Neural cell (in vitro differentiated cells): ENCODE measurements around the gene CHST11. TPM values are rescaled to one million over a fixed set of nuclear protein-coding genes. Genes with fewer than 3 reads are reported as not detected.

Source experiments
- H2AFZ ChIP-seq: fragments of 200-600, 300-800 bp; sonication (generic), shearing (Covaris generic); 2 replicates; pipeline ENCODE4 v1.6.0; 2014; ENCODE audit warnings: low read depth, mild to moderate bottlenecking, antibody characterized with exemption, low read length, moderate library complexity
- H3F3A ChIP-seq: fragments of 200-600 bp; shearing (Covaris generic); 2 replicates; pipeline ENCODE4 v1.6.1; 2016; ENCODE audit warnings: mild to moderate bottlenecking, moderate library complexity, mixed read lengths, antibody characterized with exemption, low read length; ENCODE audit not compliant: insufficient read depth, poor library complexity, severe bottlenecking
- H3K27ac ChIP-seq: fragments of 200-600, 300-800 bp; sonication (generic), shearing (Covaris generic); 2 replicates; pipeline ENCODE4 v1.5.1; 2014; ENCODE audit warnings: mild to moderate bottlenecking, low read length, moderate library complexity
- H3K27me3 ChIP-seq: fragments of 300-800, 200-600 bp; sonication (generic), shearing (Covaris generic); 2 replicates; pipeline ENCODE4 v1.6.0; 2014; ENCODE audit warnings: mild to moderate bottlenecking, low read depth, low read length, moderate library complexity; ENCODE audit not compliant: insufficient read depth
- H3K36me3 ChIP-seq: fragments of 300-800, 200-600 bp; sonication (generic), shearing (Covaris generic); 2 replicates; pipeline ENCODE4 v1.5.1; 2014; ENCODE audit warnings: mild to moderate bottlenecking, antibody characterized with exemption, low read length, moderate library complexity; ENCODE audit not compliant: insufficient read depth
- H3K4me2 ChIP-seq: fragments of 300-800, 200-600 bp; sonication (generic), shearing (Covaris generic); 2 replicates; pipeline ENCODE4 v1.6.0; 2014; ENCODE audit warnings: mild to moderate bottlenecking, low read length
- H3K4me3 ChIP-seq: fragments of 300-800, 200-600 bp; sonication (generic), shearing (Covaris generic); 2 replicates; pipeline ENCODE4 v1.5.1; 2014; ENCODE audit warnings: mild to moderate bottlenecking, low read length, moderate library complexity
- H3K79me2 ChIP-seq: fragments of 200-600 bp; shearing (Covaris generic); replicated peaks from 2 replicates; pipeline ENCODE4 v1.6.0; 2014; ENCODE audit warnings: mild to moderate bottlenecking, low read length, moderate library complexity; ENCODE audit not compliant: insufficient read depth
- H3K9ac ChIP-seq: fragments of 300-800, 200-600 bp; sonication (generic), shearing (Covaris generic); 2 replicates; pipeline ENCODE4 v1.6.1; 2016; ENCODE audit warnings: mild to moderate bottlenecking, low read length, mixed read lengths
- H3K9me2 ChIP-seq: fragments of 200-600 bp; shearing (Covaris generic); 2 replicates; pipeline ENCODE4 v1.6.1; 2016; ENCODE audit warnings: mild to moderate bottlenecking, low read length, mixed read lengths; ENCODE audit not compliant: insufficient read depth
- H3K9me3 ChIP-seq: fragments of 200-600, 300-800 bp; sonication (generic), shearing (Covaris generic); 2 replicates; pipeline ENCODE4 v1.6.1; 2016; ENCODE audit warnings: mild to moderate bottlenecking, mixed run types, low read length, moderate library complexity, mixed read lengths
- H4K20me1 ChIP-seq: fragments of 200-600 bp; shearing (Covaris generic); 2 replicates; pipeline ENCODE4 v1.6.1; 2016; ENCODE audit warnings: mild to moderate bottlenecking, mixed run types; ENCODE audit not compliant: insufficient read depth
- EP300 ChIP-seq: fragments of 450-650 bp; conservative IDR thresholded peaks from 2 replicates; pipeline ENCODE4 v1.6.1; 2014; ENCODE audit warnings: antibody characterized with exemption, mild to moderate bottlenecking, moderate library complexity; ENCODE audit not compliant: poor library complexity, severe bottlenecking
- EZH2 ChIP-seq: fragments of 200-600, 300-800 bp; shearing (Covaris generic), sonication (generic); IDR thresholded peaks from 2 replicates; pipeline ENCODE4 v1.6.1; 2014; ENCODE audit warnings: antibody characterized with exemption, low read length, borderline replicate concordance, mild to moderate bottlenecking; ENCODE audit not compliant: insufficient read depth, poor library complexity, severe bottlenecking
- MXI1 ChIP-seq: fragments of 450-650 bp; conservative IDR thresholded peaks from 2 replicates; pipeline ENCODE4 v1.6.1; 2014; ENCODE audit warnings: antibody characterized with exemption, mild to moderate bottlenecking; ENCODE audit not compliant: poor library complexity, severe bottlenecking
- POLR2AphosphoS5 ChIP-seq: IDR thresholded peaks from 2 replicates; pipeline ENCODE4 v1.6.1; 2012
- RAD21 ChIP-seq: fragments of 450-650 bp; conservative IDR thresholded peaks from 2 replicates; pipeline ENCODE4 v1.6.1; 2014; ENCODE audit warnings: antibody characterized with exemption, mild to moderate bottlenecking, moderate library complexity
- REST ChIP-seq: IDR thresholded peaks from 2 replicates; pipeline ENCODE4 v1.6.1; 2012; ENCODE audit warnings: borderline replicate concordance
- SMC3 ChIP-seq: fragments of 450-650 bp; conservative IDR thresholded peaks from 2 replicates; pipeline ENCODE4 v1.6.1; 2014; ENCODE audit warnings: antibody characterized with exemption, mild to moderate bottlenecking, moderate library complexity; ENCODE audit not compliant: poor library complexity
- TAF1 ChIP-seq: IDR thresholded peaks from 2 replicates; pipeline ENCODE4 v1.6.1; 2012; ENCODE audit warnings: low read depth
- polyA plus RNA-seq: library from polyadenylated mRNA; depleted of rRNA; stranded (reverse); fragments of >200 nt; gene quantifications from 2 replicates; pipeline ENCODE4 v1.2.3, GENCODE V29; 2014
- TF ChIP-seq, protein P1 (sequence below): fragments of 450-650 bp; IDR thresholded peaks from 2 replicates; pipeline ENCODE4 v1.5.1; 2014; ENCODE audit warnings: antibody characterized with exemption, mild to moderate bottlenecking, moderate library complexity; ENCODE audit not compliant: poor library complexity, severe bottlenecking

Gene CHST11
- polyA plus RNA-seq, 1 donor from 2014 or later = 15.0 TPM

GRCh38 chr12:104602406-104602805 lies 145.7 kb downstream of the CHST11 start:
- Histone ChIP-seq H3K4me3 (no peak overlapping the region), H3F3A (no peaks in the 10 kb centered on the region), H3K27me3 (no peaks in the 10 kb centered on the region), H2AFZ (no peak overlapping the region), H3K27ac (no peak overlapping the region), H3K9ac (no peak overlapping the region), H3K79me2 (peaks cover 6% of the 10 kb centered on the region), H4K20me1 (no peaks in the 10 kb centered on the region), H3K4me2 (no peak overlapping the region), H3K9me3 (no peaks in the 10 kb centered on the region), H3K9me2 (no peaks in the 10 kb centered on the region), H3K36me3 (no peaks in the 10 kb centered on the region)
- TF ChIP-seq EZH2 = no peak
- TF ChIP-seq REST = no peak
- TF ChIP-seq POLR2AphosphoS5 = no peak
- TF ChIP-seq, protein P1, sequence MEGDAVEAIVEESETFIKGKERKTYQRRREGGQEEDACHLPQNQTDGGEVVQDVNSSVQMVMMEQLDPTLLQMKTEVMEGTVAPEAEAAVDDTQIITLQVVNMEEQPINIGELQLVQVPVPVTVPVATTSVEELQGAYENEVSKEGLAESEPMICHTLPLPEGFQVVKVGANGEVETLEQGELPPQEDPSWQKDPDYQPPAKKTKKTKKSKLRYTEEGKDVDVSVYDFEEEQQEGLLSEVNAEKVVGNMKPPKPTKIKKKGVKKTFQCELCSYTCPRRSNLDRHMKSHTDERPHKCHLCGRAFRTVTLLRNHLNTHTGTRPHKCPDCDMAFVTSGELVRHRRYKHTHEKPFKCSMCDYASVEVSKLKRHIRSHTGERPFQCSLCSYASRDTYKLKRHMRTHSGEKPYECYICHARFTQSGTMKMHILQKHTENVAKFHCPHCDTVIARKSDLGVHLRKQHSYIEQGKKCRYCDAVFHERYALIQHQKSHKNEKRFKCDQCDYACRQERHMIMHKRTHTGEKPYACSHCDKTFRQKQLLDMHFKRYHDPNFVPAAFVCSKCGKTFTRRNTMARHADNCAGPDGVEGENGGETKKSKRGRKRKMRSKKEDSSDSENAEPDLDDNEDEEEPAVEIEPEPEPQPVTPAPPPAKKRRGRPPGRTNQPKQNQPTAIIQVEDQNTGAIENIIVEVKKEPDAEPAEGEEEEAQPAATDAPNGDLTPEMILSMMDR = no peak
- no peak for TF ChIP-seq MXI1
- TF ChIP-seq SMC3 = no peak
- no peak for TF ChIP-seq EP300
- TF ChIP-seq TAF1 = no peak
- no peak for TF ChIP-seq RAD21

DNA sequence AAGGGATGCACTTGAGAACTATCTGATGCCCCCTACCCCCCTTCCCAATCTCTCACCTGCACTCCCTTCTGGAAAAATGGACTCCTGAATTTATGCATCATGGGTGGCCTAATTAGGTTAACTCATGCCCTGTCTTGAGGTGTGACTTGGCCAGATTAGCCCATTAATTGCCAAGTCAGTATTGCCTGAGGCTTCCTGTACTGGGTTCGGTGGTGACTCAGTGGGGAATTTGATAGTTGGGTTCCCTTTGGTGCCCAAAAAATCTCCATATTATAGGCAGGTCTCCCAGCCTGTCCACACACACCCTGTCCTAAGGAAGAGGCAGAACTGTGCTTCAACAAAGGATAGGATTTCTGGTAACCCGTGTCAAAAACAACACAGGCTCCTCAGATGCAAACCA lies 146.1 kb downstream of the CHST11 start:
- Histone ChIP-seq H3K79me2 (peaks cover 5% of the 10 kb centered on the region), H3K27me3 (no peaks in the 10 kb centered on the region), H3K27ac (no peak overlapping the region), H3K4me3 (no peak overlapping the region), H3K9ac (no peak overlapping the region), H3F3A (no peaks in the 10 kb centered on the region), H3K36me3 (no peaks in the 10 kb centered on the region), H2AFZ (no peak overlapping the region), H3K9me2 (no peaks in the 10 kb centered on the region), H3K4me2 (no peak overlapping the region), H4K20me1 (no peaks in the 10 kb centered on the region), H3K9me3 (no peaks in the 10 kb centered on the region)
- TF ChIP-seq, protein P1 = no peak
- TF ChIP-seq POLR2AphosphoS5 (no peak), EZH2 (no peak), RAD21 (no peak)
